ENCODE measurements around the gene PRXL2B.
A peak's percentile ranks its signal among the peaks of the same experiment; 100 is the strongest.
"Not testable (repeated sequence)": the region's sequence is repeated elsewhere in the genome, so short reads cannot be mapped to it uniquely, and the experiment has no call there.

PRXL2B gene

DNA sequence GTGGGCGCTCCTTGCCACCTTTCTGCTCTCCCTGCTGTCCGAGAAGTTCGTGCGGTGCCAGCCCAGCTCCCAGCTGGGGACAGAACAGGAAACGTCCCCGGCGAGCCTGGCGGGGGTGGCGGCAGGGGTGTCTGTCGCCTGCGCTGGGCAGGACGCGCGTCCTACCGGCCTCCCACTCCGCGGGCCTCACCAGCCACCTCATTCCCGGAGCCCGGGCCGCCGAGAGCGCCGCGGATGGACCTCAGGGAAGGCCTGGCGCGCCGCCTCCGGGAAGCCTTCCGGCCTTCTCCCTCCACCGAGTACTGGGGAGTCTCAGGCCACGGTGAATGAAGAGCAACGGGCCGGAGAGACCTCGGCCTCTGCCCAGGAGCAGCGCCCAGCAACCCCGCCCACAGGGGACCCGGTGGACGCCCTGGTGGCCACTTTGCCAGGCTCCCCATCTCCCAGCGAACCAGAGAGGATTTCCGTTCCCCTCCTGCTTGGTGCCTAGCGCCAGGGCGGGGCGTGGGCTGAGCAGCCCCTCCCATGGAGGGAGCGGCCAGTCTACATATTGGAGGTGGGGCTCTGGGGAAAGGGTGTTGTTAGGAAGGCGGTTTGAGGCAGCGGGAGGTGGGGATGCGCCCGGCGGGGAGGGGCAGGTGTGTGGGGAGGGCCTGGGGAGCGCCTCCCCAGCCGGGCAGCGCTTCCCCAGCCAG lies 39.9 kb upstream of the PRXL2B start:
- H3K4me3 ChIP-seq (ENCODE audit: low read length) = peak overlapping the region; percentile 87

GRCh38 chr1:2547210-2548067 lies 39.1 kb upstream of the PRXL2B start:
- Histone ChIP-seq H4K20me1 (ENCODE audit: control insufficient read depth, insufficient read depth, low read depth, low read length) (no peaks in the 10 kb centered on the region), H3K4me1 (ENCODE audit: control insufficient read depth, low read length) (peaks cover 47% of the 10 kb centered on the region), H3F3A (ENCODE audit: control insufficient read depth, insufficient read depth) (peaks cover 21% of the 10 kb centered on the region), H3K36me3 (ENCODE audit: control insufficient read depth, low read length) (no peaks in the 10 kb centered on the region), H3K4me2 (ENCODE audit: low read length) (peak overlapping the region; percentile 100), H3K79me2 (ENCODE audit: control insufficient read depth, low read length) (peaks cover 6% of the 10 kb centered on the region; the same call in 1 of the 2 replicates), H3K9me2 (replicated peaks; ENCODE audit: control insufficient read depth, low read length) (no peaks in the 10 kb centered on the region), H3K4me3 (ENCODE audit: low read length) (peak overlapping the region; percentile 87), H3K27me3 (ENCODE audit: control insufficient read depth, low read length) (peaks cover 5% of the 10 kb centered on the region; the same call in 1 of the 2 replicates), H3K9me3 (ENCODE audit: control insufficient read depth, insufficient read depth, low read length) (no peaks in the 10 kb centered on the region), H3K27ac (ENCODE audit: low read depth, low read length) (peak overlapping the region; percentile 98)
- no peak for TF ChIP-seq CTCF (IDR thresholded peaks at IDR 0.05; ENCODE audit: low read depth, low read length, poor library complexity, severe bottlenecking)
- no peak for TF ChIP-seq EZH2phosphoT487 (IDR thresholded peaks at IDR 0.05; ENCODE audit: borderline replicate concordance, low read length)

More for the DNA sequence above, 39.9 kb upstream of the PRXL2B start:
- H3K36me3 ChIP-seq (ENCODE audit: control insufficient read depth, low read length) = no peaks in the 10 kb centered on the region
- TF ChIP-seq CTCF (IDR thresholded peaks at IDR 0.05; ENCODE audit: low read depth, low read length, poor library complexity, severe bottlenecking) (no peak), EZH2phosphoT487 (IDR thresholded peaks at IDR 0.05; ENCODE audit: borderline replicate concordance, low read length) (no peak)
- peaks cover 6% of the 10 kb centered on the region; the same call in 1 of the 2 replicates for H3K79me2 ChIP-seq (ENCODE audit: control insufficient read depth, low read length)
- H3K4me1 ChIP-seq (ENCODE audit: control insufficient read depth, low read length) = peaks cover 47% of the 10 kb centered on the region
- peak overlapping the region; percentile 100 for H3K4me2 ChIP-seq (ENCODE audit: low read length)
- no peaks in the 10 kb centered on the region for H3K9me2 ChIP-seq (replicated peaks; ENCODE audit: control insufficient read depth, low read length)
- peaks cover 21% of the 10 kb centered on the region for H3F3A ChIP-seq (ENCODE audit: control insufficient read depth, insufficient read depth)
- H3K9me3 ChIP-seq (ENCODE audit: control insufficient read depth, insufficient read depth, low read length) = no peaks in the 10 kb centered on the region
- H3K27me3 ChIP-seq (ENCODE audit: control insufficient read depth, low read length) = peaks cover 8% of the 10 kb centered on the region
- no peaks in the 10 kb centered on the region for H4K20me1 ChIP-seq (ENCODE audit: control insufficient read depth, insufficient read depth, low read depth, low read length)
- peak overlapping the region; percentile 98 for H3K27ac ChIP-seq (ENCODE audit: low read depth, low read length)

DNA sequence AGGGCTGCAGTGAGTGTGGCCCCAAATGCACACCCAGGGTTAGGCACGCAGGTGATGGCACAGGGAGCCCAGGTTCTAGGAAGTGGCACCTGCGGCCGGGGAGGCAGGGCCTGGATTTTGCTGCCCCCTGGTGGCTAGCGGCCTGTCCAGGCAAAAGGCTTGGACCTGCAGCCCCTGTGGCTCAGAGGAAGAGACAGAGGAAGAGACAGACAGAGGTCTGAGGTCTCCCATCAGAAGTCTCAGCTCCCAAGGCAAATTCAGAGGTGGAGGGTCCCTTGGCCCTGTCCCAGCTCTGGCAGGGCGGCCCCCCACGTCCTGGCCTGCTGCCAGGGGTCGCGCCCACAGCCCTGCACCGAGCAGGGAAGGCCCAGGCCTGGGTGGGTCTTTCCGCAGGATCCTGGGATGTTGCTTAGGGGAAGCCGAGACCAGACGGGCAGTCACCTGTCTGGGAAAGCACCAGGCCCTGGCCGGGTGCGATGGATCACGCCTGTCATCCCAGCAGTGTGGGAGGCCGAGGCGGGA lies 38.4 kb upstream of the PRXL2B start:
- Histone ChIP-seq H3K4me2 (ENCODE audit: low read length) (peak overlapping the region; percentile 100), H4K20me1 (ENCODE audit: control insufficient read depth, insufficient read depth, low read depth, low read length) (no peaks in the 10 kb centered on the region), H3K9me2 (replicated peaks; ENCODE audit: control insufficient read depth, low read length) (no peaks in the 10 kb centered on the region), H3K36me3 (ENCODE audit: control insufficient read depth, low read length) (no peaks in the 10 kb centered on the region), H3K27ac (ENCODE audit: low read depth, low read length) (peak overlapping the region; percentile 98), H3K4me1 (ENCODE audit: control insufficient read depth, low read length) (peaks cover 47% of the 10 kb centered on the region), H3F3A (ENCODE audit: control insufficient read depth, insufficient read depth) (peaks cover 21% of the 10 kb centered on the region), H3K9me3 (ENCODE audit: control insufficient read depth, insufficient read depth, low read length) (no peaks in the 10 kb centered on the region), H3K4me3 (ENCODE audit: low read length) (peak overlapping the region; percentile 87), H3K27me3 (ENCODE audit: control insufficient read depth, low read length) (peaks cover 3% of the 10 kb centered on the region; the same call in 1 of the 2 replicates), H3K79me2 (ENCODE audit: control insufficient read depth, low read length) (peaks cover 6% of the 10 kb centered on the region; the same call in 1 of the 2 replicates)
- no peak for TF ChIP-seq EZH2phosphoT487 (IDR thresholded peaks at IDR 0.05; ENCODE audit: borderline replicate concordance, low read length)
- peak; percentile 96 for TF ChIP-seq CTCF (IDR thresholded peaks at IDR 0.05; ENCODE audit: low read depth, low read length, poor library complexity, severe bottlenecking)

GRCh38 chr1:2549367-2550029 lies 37.1 kb upstream of the PRXL2B start:
- H4K20me1 ChIP-seq (ENCODE audit: control insufficient read depth, insufficient read depth, low read depth, low read length); H3K9me3 ChIP-seq (ENCODE audit: control insufficient read depth, insufficient read depth, low read length); H3K27me3 ChIP-seq (ENCODE audit: control insufficient read depth, low read length); H3K9me2 ChIP-seq (replicated peaks; ENCODE audit: control insufficient read depth, low read length); H3K79me2 ChIP-seq (ENCODE audit: control insufficient read depth, low read length); H3K36me3 ChIP-seq (ENCODE audit: control insufficient read depth, low read length): not testable (repeated sequence)
- peak overlapping the region; percentile 100 for H3K4me2 ChIP-seq (ENCODE audit: low read length)
- peak overlapping the region; percentile 87 for H3K4me3 ChIP-seq (ENCODE audit: low read length)
- H3K27ac ChIP-seq (ENCODE audit: low read depth, low read length) = peak overlapping the region; percentile 98
- peaks cover 21% of the 10 kb centered on the region for H3F3A ChIP-seq (ENCODE audit: control insufficient read depth, insufficient read depth)
- H3K4me1 ChIP-seq (ENCODE audit: control insufficient read depth, low read length) = peaks cover 47% of the 10 kb centered on the region

GRCh38 chr1:2550309-2550861 lies 36.2 kb upstream of the PRXL2B start:
- H3K36me3 ChIP-seq (ENCODE audit: control insufficient read depth, low read length); H3K27ac ChIP-seq (ENCODE audit: low read depth, low read length); H3K9me3 ChIP-seq (ENCODE audit: control insufficient read depth, insufficient read depth, low read length); H4K20me1 ChIP-seq (ENCODE audit: control insufficient read depth, insufficient read depth, low read depth, low read length); H3K9me2 ChIP-seq (replicated peaks; ENCODE audit: control insufficient read depth, low read length); H3K79me2 ChIP-seq (ENCODE audit: control insufficient read depth, low read length); H3K27me3 ChIP-seq (ENCODE audit: control insufficient read depth, low read length); H3K4me3 ChIP-seq (ENCODE audit: low read length): not testable (repeated sequence)
- peaks cover 55% of the 10 kb centered on the region for H3K4me1 ChIP-seq (ENCODE audit: control insufficient read depth, low read length)
- H3F3A ChIP-seq (ENCODE audit: control insufficient read depth, insufficient read depth) = peaks cover 21% of the 10 kb centered on the region
- H3K4me2 ChIP-seq (ENCODE audit: low read length) = peak overlapping the region; percentile 100
